Kidney capillary endothelial cell (primary cell): ENCODE measurements around the gene SMC5.
"Not testable (repeated sequence)": the region's sequence is repeated elsewhere in the genome, so short reads cannot be mapped to it uniquely, and the experiment has no call there.

Source experiments
- DNase-seq: peaks from one replicate; pipeline ENCODE4 v3.0.0-alpha.2; 2018; ENCODE audit warnings: low spot score

The SMC5 gene

GRCh38 chr9:70258692-70259511 is at the start of gene SMC5:
Gene SMC5, plus strand, starts transcription at chr9:70258978. Its CDS starts 101 bp downstream, at chr9:70259079.
- peak; percentile 90 for DNase-seq

GRCh38 chr9:70217029-70217428 is 41.7 kb upstream of the SMC5 start:
- DNase-seq: no peak

GRCh38 chr9:70218767-70219166 is 40.0 kb upstream of the SMC5 start:
- no peak for DNase-seq

GRCh38 chr9:70220216-70220615 is 38.6 kb upstream of the SMC5 start:
- DNase-seq: no peak

- no peak for DNase-seq
Observed at GRCh38 chr9:70222354-70222753, 36.4 kb upstream of the SMC5 start.

GRCh38 chr9:70228118-70228517 is 30.7 kb upstream of the SMC5 start:
- DNase-seq: no peak

- no peak for DNase-seq
Observed at GRCh38 chr9:70228611-70229010, 30.2 kb upstream of the SMC5 start.

GRCh38 chr9:70229026-70229425 is 29.8 kb upstream of the SMC5 start:
- DNase-seq: no peak

GRCh38 chr9:70229579-70229978 is 29.2 kb upstream of the SMC5 start:
- peak; percentile 4 for DNase-seq

- no peak for DNase-seq
Observed at GRCh38 chr9:70232476-70232875, 26.3 kb upstream of the SMC5 start.

GRCh38 chr9:70234208-70234607 is 24.6 kb upstream of the SMC5 start:
- DNase-seq: not testable (repeated sequence)

GRCh38 chr9:70245952-70246351 is 12.8 kb upstream of the SMC5 start:
- not testable (repeated sequence) for DNase-seq

- DNase-seq: no peak
Observed at GRCh38 chr9:70250221-70250620, 8.6 kb upstream of the SMC5 start.

- no peak for DNase-seq
Observed at GRCh38 chr9:70255486-70255885, 3.3 kb upstream of the SMC5 start.

GRCh38 chr9:70256123-70256551 is 2.6 kb upstream of the SMC5 start:
- no peak for DNase-seq

- no peak for DNase-seq
Observed at GRCh38 chr9:70257502-70257901, 1.3 kb upstream of the SMC5 start.

GRCh38 chr9:70257991-70258691 is 637 bp upstream of the SMC5 start:
- DNase-seq: peak; percentile 18

- DNase-seq: no peak
Observed at GRCh38 chr9:70259512-70259802, 679 bp downstream of the SMC5 start.

- DNase-seq: no peak
Observed at GRCh38 chr9:70260007-70260443, 1.2 kb downstream of the SMC5 start.

- no peak for DNase-seq
Observed at GRCh38 chr9:70260606-70261005, 1.8 kb downstream of the SMC5 start.

GRCh38 chr9:70261131-70261870 is 2.5 kb downstream of the SMC5 start:
- DNase-seq: no peak

GRCh38 chr9:70262366-70262765 is 3.6 kb downstream of the SMC5 start:
- DNase-seq: no peak

GRCh38 chr9:70262948-70263347 is 4.2 kb downstream of the SMC5 start:
- DNase-seq: no peak
